HFF-Myc (cell line): Measurements from ENCODE around the gene LYL1.

Experiments used
- DNase-seq: peaks from one replicate; pipeline ENCODE4 v3.0.0-alpha.2; 2011; ENCODE audit warnings: low read depth; ENCODE audit errors: extremely low read depth
- H3K4me3 ChIP-seq: replicated peaks from 2 replicates; pipeline ENCODE4 v1.5.1; 2011; ENCODE audit warnings: low read depth, mild to moderate bottlenecking, control low read depth, low read length
- CTCF ChIP-seq: IDR thresholded peaks from 2 replicates; pipeline ENCODE4 v1.5.1; 2012; ENCODE audit warnings: mild to moderate bottlenecking, low read depth, low read length, control low read depth; ENCODE audit errors: missing control alignments

Gene LYL1

GRCh38 chr19:13094106-13094504 is 8.6 kb downstream of the LYL1 start:
- H3K4me3 ChIP-seq: no peak overlapping the region
- DNase-seq: no peak
- no peak for TF ChIP-seq CTCF

GRCh38 chr19:13093407-13094105 is 9.1 kb downstream of the LYL1 start:
- peak; percentile 91 for TF ChIP-seq CTCF
- DNase-seq: peak; percentile 66
- no peak overlapping the region for H3K4me3 ChIP-seq

- no peak overlapping the region for H3K4me3 ChIP-seq
- no peak for TF ChIP-seq CTCF
- DNase-seq: no peak
Measured at GRCh38 chr19:13092606-13093235, 9.9 kb downstream of the LYL1 start.

- no peak for TF ChIP-seq CTCF
- no peak for DNase-seq
Measured at GRCh38 chr19:13092158-13092543, 10.5 kb downstream of the LYL1 start.

DNA sequence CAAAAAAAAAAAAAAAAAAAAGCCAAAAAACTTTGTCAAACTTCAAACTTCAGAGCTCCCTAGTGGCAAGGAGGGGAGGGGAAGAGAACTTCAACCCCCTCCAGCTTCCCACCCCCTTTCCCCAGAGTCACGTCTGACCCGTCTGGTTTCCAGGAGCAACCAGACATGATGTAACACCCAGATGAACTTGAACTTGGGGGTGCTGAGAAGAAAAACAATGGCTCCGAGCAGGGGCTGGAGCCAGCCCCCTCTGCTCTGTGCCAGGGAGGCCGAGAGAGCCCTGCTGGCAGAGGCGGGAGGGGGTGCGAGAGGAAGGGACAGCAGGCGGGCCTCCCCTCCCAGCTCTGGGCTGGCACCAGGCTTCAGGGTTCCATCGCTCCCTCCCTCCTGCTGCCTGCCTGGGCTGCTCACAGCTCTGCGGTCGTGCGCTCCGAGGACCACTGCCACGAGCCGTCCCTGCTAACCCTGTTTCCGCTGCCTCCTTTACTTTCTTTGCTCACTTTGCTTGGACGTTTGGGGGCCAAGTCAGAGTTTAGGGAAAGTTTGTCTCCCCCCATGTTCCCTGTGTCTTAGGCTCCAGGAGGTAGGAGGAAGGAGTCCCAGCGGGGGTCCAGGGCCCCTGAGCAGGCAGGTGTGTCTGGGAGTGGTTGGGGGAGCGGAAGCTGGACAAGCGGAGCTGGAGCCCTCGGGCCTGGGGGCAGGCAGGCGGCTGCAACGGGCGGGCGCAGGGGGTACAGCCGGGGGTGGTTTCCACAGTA is 11.1 kb downstream of the LYL1 start:
- no peak for TF ChIP-seq CTCF
- H3K4me3 ChIP-seq: no peak overlapping the region
- no peak for DNase-seq

More at GRCh38 chr19:13092158-13092543, 10.5 kb downstream of the LYL1 start:
- H3K4me3 ChIP-seq: no peak overlapping the region

DNA sequence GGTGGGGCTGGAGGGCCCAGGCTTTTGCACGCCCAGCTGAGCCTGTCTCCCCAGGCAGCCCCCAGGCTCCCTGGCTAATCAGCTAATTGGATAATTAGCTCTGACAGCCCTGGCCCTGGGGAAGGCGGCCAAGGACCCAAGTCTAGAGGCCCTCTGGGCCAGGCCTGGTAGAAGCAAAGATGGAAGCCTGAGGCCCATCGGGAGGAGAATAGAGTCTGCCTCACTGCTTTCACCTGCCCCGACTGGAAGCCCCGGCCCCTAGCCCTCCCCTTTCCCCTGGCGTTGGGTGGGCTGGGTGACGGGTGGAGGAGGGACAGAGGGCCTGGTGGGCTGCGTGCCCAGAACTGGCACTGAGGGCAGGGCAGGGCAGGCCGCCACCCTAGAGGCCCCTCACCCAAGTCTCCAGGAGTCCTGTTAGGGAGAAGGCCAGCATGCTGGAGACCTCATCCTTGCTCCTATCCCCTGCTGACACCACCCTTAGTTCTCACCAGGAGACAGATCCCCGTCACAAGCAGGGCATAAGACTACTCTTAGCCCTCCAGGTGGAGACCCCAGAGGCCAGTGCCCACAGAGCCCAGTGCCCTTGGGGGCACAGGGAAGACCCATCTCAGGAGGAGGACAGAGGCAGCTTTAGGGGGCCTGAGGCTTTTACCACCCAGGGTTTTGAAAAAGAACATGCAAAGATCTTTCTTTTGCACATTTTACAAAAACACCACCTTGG is 12.0 kb downstream of the LYL1 start:
- no peak for DNase-seq
- TF ChIP-seq CTCF: no peak
- no peak overlapping the region for H3K4me3 ChIP-seq
